22Rv1 (cell line): ENCODE data around the gene CHAT.
"Not testable (repeated sequence)": the region's sequence is repeated elsewhere in the genome, so short reads cannot be mapped to it uniquely, and the experiment has no call there.

ENCODE experiments used
- H3K27ac ChIP-seq: fragments of 450-650 bp; 2 replicates; pipeline ENCODE4 v1.5.1; 2017
- CTCF ChIP-seq: fragments of 450-650 bp; IDR thresholded peaks from 2 replicates; pipeline ENCODE4 v1.5.1; 2017; ENCODE audit warnings: mild to moderate bottlenecking
- ZFX ChIP-seq: fragments of 450-650 bp; IDR thresholded peaks from 2 replicates; pipeline ENCODE4 v1.6.1; 2017; ENCODE audit warnings: antibody characterized with exemption, borderline replicate concordance

Gene CHAT

GRCh38 chr10:49664842-49665355, 51.1 kb downstream of the CHAT start:
- no peak overlapping the region for H3K27ac ChIP-seq
- TF ChIP-seq CTCF (no peak), ZFX (no peak)

GRCh38 chr10:49666054-49666615, 52.3 kb downstream of the CHAT start:
- TF ChIP-seq CTCF (no peak), ZFX (no peak)

GRCh38 chr10:49666685-49667084, 52.8 kb downstream of the CHAT start:
- no peak for TF ChIP-seq CTCF
- TF ChIP-seq ZFX, result no peak
- H3K27ac ChIP-seq, result no peak overlapping the region

More at GRCh38 chr10:49666054-49666615, 52.3 kb downstream of the CHAT start:
- H3K27ac ChIP-seq, result no peak overlapping the region

GRCh38 chr10:49667991-49668390, 54.2 kb downstream of the CHAT start:
- TF ChIP-seq CTCF (no peak), ZFX (no peak)
- H3K27ac ChIP-seq, result no peak overlapping the region

GRCh38 chr10:49668684-49669083, 54.8 kb downstream of the CHAT start:
- H3K27ac ChIP-seq, result no peak overlapping the region
- TF ChIP-seq CTCF (no peak), ZFX (no peak)

- no peak for TF ChIP-seq CTCF
- TF ChIP-seq ZFX, result no peak
Observed at GRCh38 chr10:49678827-49679479, 65.1 kb downstream of the CHAT start.

GRCh38 chr10:49679480-49679893, 65.7 kb downstream of the CHAT start, which contains the start of gene C10orf53:
Gene C10orf53 (plus strand): TSS chr10:49679651. CDS start chr10:49679698, 47 bp downstream.
- TF ChIP-seq CTCF, result no peak
- H3K27ac ChIP-seq, result no peak within 1 kb of the TSS

More at GRCh38 chr10:49678827-49679479, 65.1 kb downstream of the CHAT start:
- H3K27ac ChIP-seq, result no peak overlapping the region

- not testable (repeated sequence) for H3K27ac ChIP-seq
Observed at GRCh38 chr10:49682449-49682848, 68.6 kb downstream of the CHAT start.
